MV-4-11 (cell line): ENCODE measurements around the gene DNM2.
"Not testable (repeated sequence)": the region's sequence is repeated elsewhere in the genome, so short reads cannot be mapped to it uniquely, and the experiment has no call there.

Experiments used
- DNase-seq: peaks from one replicate; lab custom pipeline; 2025; lab: John Stamatoyannopoulos, UW

Gene DNM2

GRCh38 chr19:10752237-10752912 is 34.5 kb downstream of the DNM2 start:
- no peak for DNase-seq

DNA sequence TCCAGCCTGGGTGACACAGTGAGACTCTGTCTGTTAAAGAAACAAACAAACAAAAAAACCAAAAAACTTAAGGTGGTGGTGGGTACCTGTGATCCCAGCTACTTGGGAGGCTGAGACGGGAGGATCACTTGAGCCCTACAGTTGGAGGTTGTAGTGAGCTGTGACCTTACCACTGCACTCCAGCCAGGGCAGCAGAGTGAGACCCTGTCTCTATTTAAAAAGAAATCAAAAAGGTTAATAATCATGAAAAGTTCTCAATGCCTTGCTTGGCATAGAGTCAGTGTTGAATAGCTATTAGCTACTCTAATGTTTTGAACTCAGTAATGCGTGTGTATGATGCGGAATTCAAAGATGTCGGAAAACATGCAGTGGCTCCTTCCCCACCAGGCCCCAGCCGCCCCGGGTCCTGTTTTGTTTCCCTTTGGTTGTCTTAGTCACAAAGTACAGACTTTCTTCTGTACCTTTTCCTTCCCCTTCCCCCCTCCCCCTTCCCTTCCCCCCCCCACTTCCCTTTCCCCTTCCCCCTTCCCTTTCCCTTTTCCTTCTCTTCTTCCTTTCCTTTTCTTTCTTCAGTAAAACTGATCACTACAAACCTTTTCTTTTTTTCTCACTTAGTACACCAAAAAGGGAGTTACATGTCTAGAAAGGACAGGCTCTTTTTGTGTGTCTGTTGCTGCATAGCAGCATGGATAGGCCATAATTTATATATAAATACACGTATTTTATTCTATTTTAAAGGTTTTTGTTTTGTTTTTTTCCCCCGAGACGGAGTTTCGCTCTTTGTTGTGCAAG is 35.2 kb downstream of the DNM2 start:
- DNase-seq = no peak

- no peak for DNase-seq
These were observed 38.5 kb downstream of the DNM2 start for GRCh38 chr19:10756371-10756770.

DNA sequence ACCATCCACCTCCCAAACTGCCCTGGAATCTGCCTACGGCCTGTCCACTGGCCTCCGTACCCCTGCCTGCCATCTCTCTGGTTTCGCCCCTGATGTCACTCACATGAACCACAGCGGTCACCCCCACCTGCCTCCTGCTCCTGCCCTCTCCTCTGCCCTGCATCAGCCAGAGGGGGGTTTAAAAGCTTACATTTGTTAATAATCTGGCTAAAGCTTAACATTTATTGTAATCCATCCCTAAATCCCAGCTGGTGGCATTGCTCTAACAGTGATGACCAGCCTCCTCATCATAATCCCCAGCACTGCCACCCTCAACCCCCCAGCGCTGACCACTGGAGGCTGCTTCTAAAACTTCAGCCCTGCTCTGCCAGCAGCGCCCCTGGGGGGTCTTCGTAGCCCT is 38.9 kb downstream of the DNM2 start:
- DNase-seq = no peak

DNA sequence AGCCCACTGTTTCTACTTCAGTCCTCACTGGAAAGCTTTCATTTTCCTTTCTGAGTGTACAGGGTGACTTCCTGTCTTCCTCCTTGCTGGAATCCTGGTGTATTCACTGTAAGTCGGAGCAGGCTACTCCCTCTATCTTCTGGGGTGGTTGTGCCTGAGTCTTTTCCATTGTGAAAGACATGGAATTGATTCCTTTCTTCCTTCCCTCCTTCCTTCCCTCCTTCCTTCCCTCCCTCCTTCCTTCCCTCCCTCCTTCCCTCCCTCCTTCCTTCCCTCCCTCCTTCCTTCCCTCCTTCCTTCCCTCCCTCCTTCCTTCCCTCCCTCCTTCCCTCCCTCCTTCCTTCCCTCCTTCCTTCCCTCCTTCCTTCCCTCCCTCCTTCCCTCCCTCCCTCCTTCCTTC is 40.2 kb downstream of the DNM2 start:
- not testable (repeated sequence) for DNase-seq

- DNase-seq = no peak
These were observed 41.1 kb downstream of the DNM2 start for GRCh38 chr19:10758978-10759377.

DNA sequence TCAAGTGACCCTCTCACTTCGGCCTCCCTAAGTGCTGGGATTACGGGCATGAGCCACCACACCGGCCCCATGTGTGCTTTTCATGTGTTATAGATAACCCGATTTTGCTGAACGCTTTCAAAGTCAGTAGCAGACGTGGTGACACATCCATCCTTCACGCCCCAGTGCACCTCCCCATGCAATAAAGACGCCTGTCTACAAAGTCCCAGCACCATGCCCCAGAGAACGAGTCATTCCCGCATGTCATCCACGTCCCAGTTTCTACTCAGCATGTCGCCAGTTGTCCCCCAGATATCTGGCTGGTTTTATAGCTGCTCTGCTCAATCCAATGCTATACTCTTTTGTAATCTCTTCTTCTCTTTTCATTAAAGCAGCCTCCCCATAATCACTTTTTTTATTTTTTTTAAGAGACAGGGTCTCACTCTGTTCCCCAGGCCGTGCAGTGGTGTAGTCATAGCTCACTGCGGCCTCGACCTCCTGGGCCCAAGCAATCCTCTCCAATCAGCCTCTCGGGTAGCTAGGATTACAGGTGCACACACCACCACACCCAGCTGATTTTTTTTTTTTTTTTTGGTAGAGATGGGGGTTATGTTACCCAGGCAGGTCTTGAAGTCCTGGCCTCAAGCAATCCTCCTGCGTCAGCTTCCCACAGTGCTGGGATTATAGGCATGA is 42.5 kb downstream of the DNM2 start:
- peak; percentile 22 for DNase-seq

DNA sequence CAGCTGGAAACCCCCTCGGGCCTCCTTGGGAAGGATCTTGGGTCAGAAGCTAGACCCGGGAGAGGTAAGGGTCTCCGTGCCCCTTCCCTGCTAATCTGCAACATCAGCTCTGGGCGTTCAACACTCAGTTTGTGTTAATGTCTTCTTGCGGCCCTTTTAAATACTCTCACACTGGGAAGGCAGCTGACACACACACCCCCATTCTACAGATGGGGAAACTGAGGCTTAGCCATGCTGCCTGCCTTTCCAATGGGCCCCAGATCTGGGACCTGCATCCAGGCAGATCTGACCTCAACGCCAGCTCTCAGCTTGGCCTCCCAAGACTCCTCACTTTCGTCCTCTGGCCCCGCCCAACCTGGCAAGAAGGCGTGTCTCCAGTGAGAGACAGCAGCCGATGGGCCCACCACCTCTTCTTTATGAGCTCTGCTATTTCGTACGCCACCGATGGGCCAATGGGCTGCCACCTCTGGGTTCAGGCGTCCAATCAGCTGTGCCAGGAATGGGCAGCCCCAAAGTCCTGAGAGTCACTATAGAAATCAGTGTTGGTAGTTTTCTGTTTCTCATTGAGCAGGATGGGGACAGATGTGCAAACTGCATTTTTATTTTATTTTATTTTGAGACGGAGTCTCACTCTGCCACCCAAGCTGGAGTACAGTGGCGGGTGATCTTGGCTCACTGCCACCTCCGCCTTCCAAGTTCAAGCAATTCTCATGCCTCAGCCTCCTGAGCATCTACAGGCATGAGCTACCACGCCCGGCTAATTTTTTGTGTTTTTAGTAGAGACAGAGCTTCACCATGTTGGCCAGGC is 43.8 kb downstream of the DNM2 start:
- DNase-seq = no peak

GRCh38 chr19:10762656-10763055 is 44.8 kb downstream of the DNM2 start:
- no peak for DNase-seq

DNA sequence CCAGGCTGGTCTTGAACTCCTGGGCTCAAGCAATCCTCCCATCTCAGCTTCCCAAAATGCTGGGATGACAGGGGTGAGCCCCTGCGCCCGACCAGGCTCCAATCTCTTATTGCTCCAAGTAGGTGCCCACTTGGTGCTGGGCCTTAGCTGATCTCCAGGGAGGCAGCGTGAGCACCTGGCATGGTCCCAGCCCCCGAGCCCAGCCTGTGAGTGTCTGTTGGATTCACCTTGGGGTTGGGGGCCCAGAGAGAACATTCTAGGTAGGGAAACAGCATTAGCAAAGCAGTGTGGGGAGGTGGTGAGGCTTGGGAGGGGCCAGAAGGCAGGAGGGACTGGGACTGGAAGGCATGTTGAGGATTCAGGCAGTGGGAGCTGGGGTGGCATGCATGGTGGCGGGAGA is 45.5 kb downstream of the DNM2 start:
- no peak for DNase-seq

DNA sequence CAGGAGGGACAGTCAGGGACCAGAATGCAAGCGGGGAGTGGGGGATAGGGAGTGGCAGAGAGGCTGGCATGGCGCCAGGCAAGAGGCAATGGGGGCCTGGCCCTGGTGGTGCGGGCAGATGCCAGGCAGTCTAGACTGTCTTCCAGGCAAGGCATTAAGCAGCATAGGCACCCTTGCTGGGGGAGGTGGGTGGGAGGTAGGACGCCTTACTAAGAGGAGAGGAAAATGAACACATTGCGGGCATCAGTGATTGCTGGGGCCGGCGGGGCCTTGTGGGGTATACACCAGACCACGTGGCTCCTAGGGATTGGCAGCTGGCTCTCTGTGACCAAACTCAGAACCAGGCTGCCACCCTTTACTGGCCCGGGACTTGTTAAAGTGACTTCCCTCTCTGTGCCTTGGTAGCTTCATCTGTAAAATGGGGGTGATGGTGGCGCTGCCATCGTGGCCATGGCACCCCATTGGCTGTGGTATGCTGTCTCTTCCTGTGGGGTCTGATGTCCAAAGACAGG is 46.0 kb downstream of the DNM2 start:
- DNase-seq = no peak

DNA sequence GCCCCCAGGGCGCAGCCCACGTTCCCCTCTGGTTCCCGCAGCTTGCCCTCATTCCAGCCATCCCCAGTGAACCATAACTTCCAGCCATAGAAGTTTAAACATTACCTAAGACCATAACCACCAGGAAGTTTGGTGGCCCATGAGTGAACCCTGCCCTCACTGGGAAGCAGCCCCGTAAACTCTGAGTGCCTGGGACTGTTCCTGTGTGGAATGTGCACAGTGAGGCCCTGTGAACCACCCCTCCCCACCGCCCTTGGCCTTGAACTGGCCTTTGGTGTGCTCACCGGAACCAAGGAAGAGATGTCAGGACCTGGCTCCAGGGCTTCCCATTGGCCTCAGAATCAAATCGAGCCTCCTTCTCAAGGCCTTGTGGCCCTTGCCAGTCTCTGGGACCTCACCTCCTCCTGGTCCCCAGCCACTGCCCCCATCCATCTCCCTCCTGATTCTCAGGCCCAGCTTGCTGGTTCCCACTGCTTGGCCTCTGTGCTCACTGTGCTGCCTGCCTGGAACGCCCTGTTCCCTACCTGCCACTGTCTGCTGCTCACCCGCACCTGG is 46.5 kb downstream of the DNM2 start:
- DNase-seq = no peak

GRCh38 chr19:10766049-10766623 is 48.3 kb downstream of the DNM2 start:
- DNase-seq = no peak

DNA sequence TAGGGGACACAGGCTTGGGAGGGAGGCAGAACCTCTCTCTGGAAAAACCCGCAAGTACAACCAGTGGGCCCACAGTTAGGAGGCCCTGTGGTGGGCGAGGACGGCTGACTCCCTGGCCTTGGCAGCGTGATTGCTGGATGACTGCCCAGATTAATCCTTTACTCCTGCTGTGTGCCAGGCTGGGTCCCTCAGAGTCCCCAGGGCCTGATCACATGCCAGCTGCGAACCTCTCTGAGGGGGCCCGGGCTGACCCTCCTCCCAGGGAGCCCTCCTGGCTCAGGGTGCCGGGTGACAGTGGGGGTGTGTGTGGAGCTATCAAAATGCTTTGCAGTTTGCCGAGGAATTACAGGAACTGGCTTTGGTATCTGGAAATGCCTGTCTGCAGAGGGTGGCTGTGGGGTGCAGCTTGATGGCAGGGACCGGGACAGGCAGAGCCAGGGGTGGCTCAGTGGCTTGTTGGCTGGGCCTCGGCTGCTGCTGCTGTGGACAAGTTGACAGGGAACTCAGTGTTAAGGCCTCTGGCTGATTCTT is 48.9 kb downstream of the DNM2 start:
- no peak for DNase-seq

DNA sequence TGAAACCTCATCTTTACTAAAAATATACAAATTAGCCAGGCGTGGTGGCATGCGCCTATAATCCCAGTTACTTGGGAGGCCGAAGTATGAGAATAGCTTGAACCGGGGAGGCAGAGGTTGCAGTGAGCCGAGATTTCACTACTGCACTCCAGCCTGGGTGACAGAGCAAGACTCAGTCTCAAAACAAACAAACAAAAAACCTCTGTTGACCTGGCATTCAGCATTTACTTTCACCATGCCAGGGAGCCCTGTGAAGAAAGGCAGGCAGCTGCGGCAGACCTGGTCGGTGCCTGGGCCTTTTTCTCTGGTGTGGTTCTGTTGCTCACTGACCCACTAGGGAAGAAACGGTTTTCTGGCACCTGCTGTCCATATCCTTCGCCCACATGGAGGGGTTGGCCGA is 49.8 kb downstream of the DNM2 start:
- DNase-seq = no peak

GRCh38 chr19:10768369-10768768 is 50.5 kb downstream of the DNM2 start:
- no peak for DNase-seq

DNA sequence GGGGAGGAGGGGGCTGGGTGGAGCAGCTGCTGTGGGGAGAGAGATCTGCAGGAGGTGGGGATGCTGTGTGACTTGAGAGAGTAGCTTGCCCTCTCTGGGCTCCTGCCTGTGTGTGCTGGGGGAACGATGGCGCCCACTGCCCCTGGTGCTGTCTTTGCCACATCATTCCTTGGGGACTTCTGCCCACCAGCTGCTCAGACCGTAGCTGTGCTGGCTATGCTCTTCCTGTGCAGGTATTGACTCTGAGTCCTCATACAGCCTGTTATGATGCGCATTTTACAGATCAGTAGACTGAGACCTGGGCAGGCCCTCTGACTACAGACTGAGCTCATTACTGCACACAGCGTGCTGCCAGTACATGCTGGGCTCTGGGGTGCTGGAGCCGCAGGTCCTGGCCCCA is 51.1 kb downstream of the DNM2 start:
- DNase-seq = no peak

DNA sequence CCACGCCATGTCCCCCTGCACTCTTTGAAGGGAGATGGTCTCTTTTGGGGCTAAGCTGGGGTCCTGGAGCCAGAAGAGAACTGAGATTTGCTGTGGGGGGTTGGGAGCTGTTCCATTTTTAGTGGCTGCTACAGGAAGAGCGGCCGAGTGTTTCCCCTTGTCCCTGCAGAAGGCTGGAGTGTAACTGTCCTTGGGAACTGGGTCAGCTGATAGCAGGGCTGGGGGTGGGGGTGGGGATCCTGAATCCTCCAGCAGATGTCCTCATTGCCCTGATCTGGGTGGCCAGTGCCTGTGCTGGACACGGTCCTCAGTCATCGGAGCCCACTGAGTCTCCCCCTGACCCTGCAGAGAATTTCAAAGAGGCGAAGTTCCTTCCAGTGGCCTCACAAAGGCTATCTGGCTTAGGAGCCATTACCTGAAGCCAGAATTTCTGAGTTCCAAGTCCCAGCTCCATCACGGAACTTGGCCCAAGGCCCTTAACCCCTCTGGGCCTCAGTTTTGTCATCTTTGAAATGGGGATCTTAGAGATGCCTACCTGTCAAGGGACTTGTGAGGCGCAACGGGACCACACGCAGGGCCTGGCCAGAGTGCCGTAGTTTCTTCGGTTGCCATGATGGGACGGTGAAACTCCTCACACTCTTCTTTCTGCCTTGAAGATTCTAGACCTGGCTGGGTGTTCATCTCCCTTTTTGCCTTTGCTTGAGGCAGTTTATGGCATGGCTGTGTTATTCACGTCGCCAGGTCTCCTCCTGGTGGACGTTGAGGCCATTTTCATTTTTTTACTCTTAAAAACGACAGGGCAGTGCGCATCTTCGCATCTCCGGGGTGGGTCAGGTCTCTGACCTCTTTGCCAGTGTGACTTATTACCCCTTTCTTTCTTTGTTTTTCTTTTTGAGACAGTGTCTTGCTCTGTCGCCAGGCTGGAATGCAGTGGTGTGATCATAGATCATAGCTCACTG is 51.9 kb downstream of the DNM2 start:
- DNase-seq = no peak

- no peak for DNase-seq
These were observed 56.1 kb downstream of the DNM2 start for GRCh38 chr19:10773969-10774368.

DNA sequence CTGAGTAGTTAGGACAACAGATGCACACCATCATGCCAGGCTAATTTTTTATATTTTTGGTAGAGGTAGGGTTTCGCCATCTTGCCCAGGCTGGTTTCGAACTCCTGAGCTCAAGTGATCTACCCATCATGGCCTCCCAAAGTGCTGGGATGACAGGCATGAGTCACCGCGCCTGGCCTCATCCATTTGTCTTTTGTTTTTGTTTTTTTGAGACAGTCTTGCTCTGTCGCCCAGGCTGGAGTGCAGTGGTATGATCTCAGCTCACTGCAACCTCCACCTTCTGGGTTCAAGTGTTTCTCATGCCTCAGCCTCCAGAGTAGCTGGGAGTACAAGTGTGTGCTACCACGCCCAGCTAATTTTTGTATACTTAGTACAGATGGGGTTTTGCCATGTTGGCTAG is 57.0 kb downstream of the DNM2 start:
- no peak for DNase-seq
